Neural crest cell (in vitro differentiated cells): ENCODE data around the gene HAO1. TPM values are rescaled to one million over a fixed set of nuclear protein-coding genes. Genes with fewer than 3 reads are reported as not detected.

Source experiments
- DNase-seq: peaks from one replicate; pipeline ENCODE4 v3.0.0; 2021; ENCODE audit warnings: low read depth, mixed read lengths, low spot score
- H3K27ac Mint-ChIP-seq: one replicate; pipeline ENCODE4 v1.8.0; 2021; ENCODE audit warnings: mild to moderate bottlenecking, mixed read lengths; ENCODE audit not compliant: unreplicated experiment
- H3K27me3 Mint-ChIP-seq: 2 replicates; pipeline ENCODE4 v1.8.0; 2021; ENCODE audit warnings: low read depth, mild to moderate bottlenecking, mixed read lengths
- H3K36me3 Mint-ChIP-seq: 2 replicates; pipeline ENCODE4 v1.8.0; 2021; ENCODE audit warnings: low read depth, mild to moderate bottlenecking, mixed read lengths
- H3K4me1 Mint-ChIP-seq: 2 replicates; pipeline ENCODE4 v1.8.0; 2021; ENCODE audit warnings: mixed read lengths
- H3K4me3 Mint-ChIP-seq: one replicate; pipeline ENCODE4 v1.8.0; 2021; ENCODE audit warnings: mild to moderate bottlenecking, mixed read lengths
- H3K9me3 Mint-ChIP-seq: 2 replicates; pipeline ENCODE4 v1.8.0; 2021; ENCODE audit warnings: mixed read lengths
- long read RNA-seq: library from polyadenylated mRNA; unstranded; transcript quantifications from one replicate; pipeline ENCODE4 v2.0.0, GENCODE V29; 2020
- total RNA-seq: library from RNA; stranded (reverse); gene quantifications from 2 replicates; pipeline ENCODE4 v1.2.1, GENCODE V29; 2021
- TF ChIP-seq, protein P1 (sequence below): fragments of 200-600 bp; sonication (generic); conservative IDR thresholded peaks from 2 replicates; pipeline ENCODE4 v1.5.0; 2021; ENCODE audit warnings: antibody characterized with exemption, mild to moderate bottlenecking

Gene HAO1
- total RNA-seq = not detected in 2 replicates
- long read RNA-seq = 0 reads

DNA sequence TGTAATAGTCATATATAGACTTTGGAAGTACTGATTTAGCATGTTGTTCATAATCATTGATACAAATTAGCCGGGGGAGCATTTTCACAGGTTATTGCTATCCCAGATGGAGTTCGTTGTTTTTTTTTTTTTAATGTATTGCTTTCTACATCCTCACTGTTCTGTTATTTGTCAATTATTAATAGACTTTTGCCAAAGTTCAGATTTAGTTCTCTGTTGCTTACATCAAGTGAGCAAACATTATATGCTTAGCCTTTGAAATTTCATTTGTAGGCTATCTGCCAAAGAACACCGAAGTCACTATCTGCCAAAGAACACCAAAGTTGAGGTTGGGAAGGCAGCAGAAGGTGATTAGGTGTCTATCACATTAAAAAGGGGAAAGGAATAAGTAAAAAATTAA is at the start of gene HAO1:
Gene HAO1 (minus strand): TSS at position 118 of the 400 bp plus-strand sequence. CDS start 36 bp downstream, at position 82.
- no peak for DNase-seq

GRCh38 chr20:7989379-7989778 is 49.1 kb upstream of the HAO1 start:
- H3K4me1 Mint-ChIP-seq = no peaks in the 10 kb centered on the region
- H3K27ac Mint-ChIP-seq = no peak overlapping the region
- peaks cover 17% of the 10 kb centered on the region for H3K36me3 Mint-ChIP-seq
- peaks cover 7% of the 10 kb centered on the region for H3K9me3 Mint-ChIP-seq
- H3K4me3 Mint-ChIP-seq = no peak overlapping the region
- TF ChIP-seq, protein P1, sequence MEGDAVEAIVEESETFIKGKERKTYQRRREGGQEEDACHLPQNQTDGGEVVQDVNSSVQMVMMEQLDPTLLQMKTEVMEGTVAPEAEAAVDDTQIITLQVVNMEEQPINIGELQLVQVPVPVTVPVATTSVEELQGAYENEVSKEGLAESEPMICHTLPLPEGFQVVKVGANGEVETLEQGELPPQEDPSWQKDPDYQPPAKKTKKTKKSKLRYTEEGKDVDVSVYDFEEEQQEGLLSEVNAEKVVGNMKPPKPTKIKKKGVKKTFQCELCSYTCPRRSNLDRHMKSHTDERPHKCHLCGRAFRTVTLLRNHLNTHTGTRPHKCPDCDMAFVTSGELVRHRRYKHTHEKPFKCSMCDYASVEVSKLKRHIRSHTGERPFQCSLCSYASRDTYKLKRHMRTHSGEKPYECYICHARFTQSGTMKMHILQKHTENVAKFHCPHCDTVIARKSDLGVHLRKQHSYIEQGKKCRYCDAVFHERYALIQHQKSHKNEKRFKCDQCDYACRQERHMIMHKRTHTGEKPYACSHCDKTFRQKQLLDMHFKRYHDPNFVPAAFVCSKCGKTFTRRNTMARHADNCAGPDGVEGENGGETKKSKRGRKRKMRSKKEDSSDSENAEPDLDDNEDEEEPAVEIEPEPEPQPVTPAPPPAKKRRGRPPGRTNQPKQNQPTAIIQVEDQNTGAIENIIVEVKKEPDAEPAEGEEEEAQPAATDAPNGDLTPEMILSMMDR = no peak
- H3K27me3 Mint-ChIP-seq = no peaks in the 10 kb centered on the region
- no peak for DNase-seq

More for the DNA sequence above, at the start of gene HAO1:
- Mint-ChIP-seq H3K9me3 (peaks cover 9% of the 10 kb centered on the region), H3K36me3 (no peaks in the 10 kb centered on the region), H3K27ac (no peak within 1 kb of the TSS), H3K4me3 (no peak within 1 kb of the TSS), H3K27me3 (no peaks in the 10 kb centered on the region), H3K4me1 (peaks cover 13% of the 10 kb centered on the region)
- TF ChIP-seq, protein P1 = no peak

DNA sequence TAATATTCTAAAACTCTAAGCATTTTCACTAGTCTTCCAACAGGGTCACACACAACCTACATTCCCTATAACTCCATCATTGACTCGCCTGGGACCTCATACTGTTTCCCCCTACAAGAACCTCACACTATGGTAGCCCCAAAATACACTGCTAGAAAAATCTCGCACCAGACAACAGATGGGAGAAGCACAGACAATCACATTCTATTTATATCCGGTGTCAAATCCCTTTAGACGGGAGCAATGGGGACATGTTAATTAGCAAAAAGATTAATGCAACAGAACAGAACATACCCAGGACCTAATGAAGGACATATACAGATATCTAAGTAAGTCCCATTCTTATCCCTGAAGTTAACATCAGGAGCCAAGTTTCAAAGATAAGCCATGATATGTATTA is 45.7 kb upstream of the HAO1 start:
- Mint-ChIP-seq H3K4me1 (peaks cover 6% of the 10 kb centered on the region), H3K9me3 (no peaks in the 10 kb centered on the region), H3K4me3 (no peak overlapping the region), H3K27me3 (no peaks in the 10 kb centered on the region), H3K36me3 (peaks cover 9% of the 10 kb centered on the region), H3K27ac (no peak overlapping the region)
- DNase-seq = no peak
- TF ChIP-seq, protein P1 = no peak

GRCh38 chr20:7984192-7984591 is 43.9 kb upstream of the HAO1 start:
- no peak for DNase-seq
- peak overlapping the region; percentile 46 for H3K27ac Mint-ChIP-seq
- TF ChIP-seq, protein P1 = no peak

GRCh38 chr20:7981374-7981773 is 41.1 kb upstream of the HAO1 start:
- TF ChIP-seq, protein P1 = no peak
- peaks cover 11% of the 10 kb centered on the region for H3K36me3 Mint-ChIP-seq
- peaks cover 14% of the 10 kb centered on the region for H3K4me1 Mint-ChIP-seq
- DNase-seq = no peak
- H3K27ac Mint-ChIP-seq = no peak overlapping the region
- no peaks in the 10 kb centered on the region for H3K9me3 Mint-ChIP-seq
- H3K27me3 Mint-ChIP-seq = no peaks in the 10 kb centered on the region
- H3K4me3 Mint-ChIP-seq = no peak overlapping the region

More at GRCh38 chr20:7984192-7984591, 43.9 kb upstream of the HAO1 start:
- Mint-ChIP-seq H3K4me1 (peaks cover 14% of the 10 kb centered on the region), H3K27me3 (no peaks in the 10 kb centered on the region), H3K4me3 (no peak overlapping the region), H3K9me3 (no peaks in the 10 kb centered on the region), H3K36me3 (peaks cover 11% of the 10 kb centered on the region)
